ENCODE results near the gene KCTD16.

GRCh38 chr5:144249755-144250464, 79.2 kb downstream of the KCTD16 start:
- TF ChIP-seq CTCF (IDR thresholded peaks at IDR 0.05), result no peak
- TF ChIP-seq POLR2A (IDR thresholded peaks at IDR 0.05), result no peak

Data from uterus (tissue), 2 donors.